Frontal cortex (tissue), 4 donors: ENCODE measurements around the gene EFCAB11. TPM values are rescaled to one million over a fixed set of nuclear protein-coding genes. Genes with fewer than 3 reads are reported as not detected.

Experiments used
- DNase-seq, 2 donors: peaks; one replicate each; pipeline ENCODE4 v3.0.0; 2012; ENCODE audit warnings: low spot score in 2 of 2
- FAIRE-seq: peaks from 2 replicates; lab custom pipeline; 2012; peaks lifted over from hg19 to GRCh38; lab: Jason Lieb, UNC
- total RNA-seq: library from RNA; depleted of rRNA; stranded (reverse); fragments of >200 nt; gene quantifications from one replicate; pipeline ENCODE4 v1.2.3, GENCODE V29; 2014
- donor health status: control.
- donor health status: control.
- donor health status: control.

EFCAB11 gene
- total RNA-seq, 1 donor from 2014 or later, result 5.3 TPM

- DNase-seq (no peak), FAIRE-seq (no peak)
These were observed 117.6 kb downstream of the EFCAB11 start for GRCh38 chr14:89836830-89837469.

- FAIRE-seq (no peak), DNase-seq (no peak)
These were observed 120.9 kb downstream of the EFCAB11 start for GRCh38 chr14:89833661-89834060.

- no peak for DNase-seq
- no peak for FAIRE-seq
These were observed 121.4 kb downstream of the EFCAB11 start for GRCh38 chr14:89833120-89833532.

GRCh38 chr14:89828471-89829165 is 125.9 kb downstream of the EFCAB11 start:
- DNase-seq (no peak), FAIRE-seq (no peak)

GRCh38 chr14:89827265-89827664 is 127.3 kb downstream of the EFCAB11 start:
- no peak for DNase-seq
- no peak for FAIRE-seq

- FAIRE-seq (no peak), DNase-seq (no peak)
These were observed 127.9 kb downstream of the EFCAB11 start for GRCh38 chr14:89826596-89826995.

GRCh38 chr14:89823743-89824142 is 130.8 kb downstream of the EFCAB11 start:
- FAIRE-seq (no peak), DNase-seq (no peak)

GRCh38 chr14:89814126-89814525 is 140.4 kb downstream of the EFCAB11 start:
- FAIRE-seq, result no peak
- no peak for DNase-seq

- no peak for DNase-seq
- FAIRE-seq, result no peak
These were observed 140.9 kb downstream of the EFCAB11 start for GRCh38 chr14:89813617-89814031.

GRCh38 chr14:89811954-89812575 is 142.5 kb downstream of the EFCAB11 start:
- no peak for FAIRE-seq

GRCh38 chr14:89810101-89810500 is 144.4 kb downstream of the EFCAB11 start:
- FAIRE-seq (no peak), DNase-seq (no peak)

More at GRCh38 chr14:89811954-89812575, 142.5 kb downstream of the EFCAB11 start:
- DNase-seq, result no peak

GRCh38 chr14:89807892-89808291 is 146.6 kb downstream of the EFCAB11 start:
- no peak for FAIRE-seq
- DNase-seq, result no peak

GRCh38 chr14:89807151-89807550 is 147.4 kb downstream of the EFCAB11 start:
- DNase-seq (no peak), FAIRE-seq (no peak)

GRCh38 chr14:89806451-89806850 is 148.1 kb downstream of the EFCAB11 start:
- DNase-seq (no peak), FAIRE-seq (no peak)

- FAIRE-seq, result no peak
- no peak for DNase-seq
These were observed 149.0 kb downstream of the EFCAB11 start for GRCh38 chr14:89805501-89805900.

GRCh38 chr14:89803542-89803941 is 151.0 kb downstream of the EFCAB11 start:
- no peak for FAIRE-seq
- no peak for DNase-seq

- FAIRE-seq (no peak), DNase-seq (no peak)
These were observed 153.4 kb downstream of the EFCAB11 start for GRCh38 chr14:89801136-89801535.

GRCh38 chr14:89798212-89798773 is 156.2 kb downstream of the EFCAB11 start:
- FAIRE-seq (no peak), DNase-seq (no peak)

- DNase-seq (no peak), FAIRE-seq (no peak)
These were observed 157.4 kb downstream of the EFCAB11 start for GRCh38 chr14:89797148-89797547.

- DNase-seq (no peak), FAIRE-seq (no peak)
These were observed 160.4 kb downstream of the EFCAB11 start for GRCh38 chr14:89794096-89794495.

GRCh38 chr14:89793367-89793716 is 161.2 kb downstream of the EFCAB11 start:
- DNase-seq, result no peak
- FAIRE-seq, result no peak
